ENCODE results near the gene NDUFS1. TPM values are rescaled to one million over a fixed set of nuclear protein-coding genes. Genes with fewer than 3 reads are reported as not detected.
"Not testable (repeated sequence)": the region's sequence is repeated elsewhere in the genome, so short reads cannot be mapped to it uniquely, and the experiment has no call there.

Gene NDUFS1
- total and polyA plus RNA-seq, 10 donors = 9.0 to 93.6 (median 65.2) TPM

- no peak for DNase-seq
- Histone ChIP-seq H3K36me3 (no peaks in the 10 kb centered on the region), H3K4me3 (no peak overlapping the region), H3K9me3 (no peaks in the 10 kb centered on the region), H3K27ac (no peak overlapping the region), H3K27me3 (replicated peaks in 1 of 7) (no peaks in the 10 kb centered on the region), H3K4me1 (peaks cover 8 to 87% (median 35%) of the 10 kb centered on the region in 6 donors)
- WGBS, 5 donors = 75 to 90% (median 79%) methylated on average over 9 of the region's 9 CpGs
- TF ChIP-seq POLR2A (IDR thresholded peaks at IDR 0.05) (no peak), POLR2AphosphoS5 (IDR thresholded peaks at IDR 0.05) (no peak)
- TF ChIP-seq, protein P1, sequence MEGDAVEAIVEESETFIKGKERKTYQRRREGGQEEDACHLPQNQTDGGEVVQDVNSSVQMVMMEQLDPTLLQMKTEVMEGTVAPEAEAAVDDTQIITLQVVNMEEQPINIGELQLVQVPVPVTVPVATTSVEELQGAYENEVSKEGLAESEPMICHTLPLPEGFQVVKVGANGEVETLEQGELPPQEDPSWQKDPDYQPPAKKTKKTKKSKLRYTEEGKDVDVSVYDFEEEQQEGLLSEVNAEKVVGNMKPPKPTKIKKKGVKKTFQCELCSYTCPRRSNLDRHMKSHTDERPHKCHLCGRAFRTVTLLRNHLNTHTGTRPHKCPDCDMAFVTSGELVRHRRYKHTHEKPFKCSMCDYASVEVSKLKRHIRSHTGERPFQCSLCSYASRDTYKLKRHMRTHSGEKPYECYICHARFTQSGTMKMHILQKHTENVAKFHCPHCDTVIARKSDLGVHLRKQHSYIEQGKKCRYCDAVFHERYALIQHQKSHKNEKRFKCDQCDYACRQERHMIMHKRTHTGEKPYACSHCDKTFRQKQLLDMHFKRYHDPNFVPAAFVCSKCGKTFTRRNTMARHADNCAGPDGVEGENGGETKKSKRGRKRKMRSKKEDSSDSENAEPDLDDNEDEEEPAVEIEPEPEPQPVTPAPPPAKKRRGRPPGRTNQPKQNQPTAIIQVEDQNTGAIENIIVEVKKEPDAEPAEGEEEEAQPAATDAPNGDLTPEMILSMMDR (IDR thresholded peaks at IDR 0.05 in 8 of 11, conservative IDR thresholded peaks at IDR 0.05 in 3 of 11) = no peak
- intact Hi-C loops (cut with DNase I; ENCODE audit: low total_unique reads) = loop anchor here (10.0 kb wide), 1 partner anchor 75 kb away; the partner anchor contains the start of genes EEF1B2 and NDUFS1
Observed at GRCh38 chr2:206079699-206080465, 79.4 kb downstream of the NDUFS1 start.

DNA sequence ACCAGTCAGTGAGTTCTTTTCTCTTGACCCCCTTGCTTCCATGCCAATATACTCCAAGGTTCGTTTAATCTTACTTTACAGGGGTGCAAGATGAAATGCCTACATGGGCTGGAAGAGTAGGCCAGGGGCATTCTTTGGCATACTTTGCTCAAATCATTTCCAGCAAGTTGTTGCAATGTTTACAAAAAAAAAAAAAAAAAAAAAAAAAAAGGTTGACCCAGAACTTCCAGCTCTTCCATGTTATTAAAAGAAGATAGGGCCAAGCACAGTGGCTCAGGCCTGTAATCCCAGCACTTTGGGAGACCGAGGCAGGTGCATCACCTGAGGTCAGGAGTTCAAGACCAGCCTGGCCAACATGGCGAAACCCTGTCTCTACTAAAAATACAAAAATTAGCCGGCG lies 81.4 kb downstream of the NDUFS1 start:
- intact Hi-C loops (cut with DNase I; ENCODE audit: low total_unique reads); H3K9me3 ChIP-seq; H3K27me3 ChIP-seq (replicated peaks in 1 of 7); DNase-seq; H3K27ac ChIP-seq; H3K4me3 ChIP-seq: not testable (repeated sequence)
- Histone ChIP-seq H3K36me3 (peaks cover 0 to 14% (median 0%) of the 10 kb centered on the region in 6 donors), H3K4me1 (peaks cover 0 to 84% (median 34%) of the 10 kb centered on the region in 6 donors)
- WGBS, 5 donors = 90 to 93% (median 92%) methylated on average over 5 of the region's 5 CpGs

- WGBS, 5 donors = 93 to 100% (median 97%) methylated on average over 1 of the region's 1 CpG
- Histone ChIP-seq H3K4me1 (peaks cover 0 to 69% (median 30%) of the 10 kb centered on the region in 6 donors), H3K36me3 (peaks cover 0 to 17% (median 0%) of the 10 kb centered on the region in 6 donors), H3K27me3 (replicated peaks in 1 of 7) (no peaks in the 10 kb centered on the region), H3K9me3 (no peaks in the 10 kb centered on the region), H3K27ac (no peak overlapping the region), H3K4me3 (no peak overlapping the region)
- intact Hi-C loops (cut with DNase I; ENCODE audit: low total_unique reads) = no loop called here
- DNase-seq = no peak
- TF ChIP-seq, protein P1 (IDR thresholded peaks at IDR 0.05 in 8 of 11, conservative IDR thresholded peaks at IDR 0.05 in 3 of 11) = no peak
- no peak for TF ChIP-seq POLR2A (IDR thresholded peaks at IDR 0.05)
- TF ChIP-seq POLR2AphosphoS5 (IDR thresholded peaks at IDR 0.05) = no peak
Observed at GRCh38 chr2:206075113-206075512, 84.1 kb downstream of the NDUFS1 start.

- intact Hi-C loops (cut with DNase I; ENCODE audit: low total_unique reads) = no loop called here
- DNase-seq = no peak
- WGBS, 5 donors = 56 to 88% (median 76%) methylated on average over 1 of the region's 1 CpG
- peaks cover 0 to 22% (median 0%) of the 10 kb centered on the region in 6 donors for H3K36me3 ChIP-seq
- peak overlapping the region in 2 of 8 donors; percentile 7 to 26 for H3K27ac ChIP-seq
- H3K4me1 ChIP-seq = peaks cover 0 to 39% (median 20%) of the 10 kb centered on the region in 6 donors
- TF ChIP-seq, protein P1 (IDR thresholded peaks at IDR 0.05 in 8 of 11, conservative IDR thresholded peaks at IDR 0.05 in 3 of 11) = no peak
- TF ChIP-seq POLR2AphosphoS5 (IDR thresholded peaks at IDR 0.05) (no peak), POLR2A (IDR thresholded peaks at IDR 0.05) (no peak)
- no peaks in the 10 kb centered on the region for H3K9me3 ChIP-seq
- no peak overlapping the region for H3K4me3 ChIP-seq
- H3K27me3 ChIP-seq (replicated peaks in 1 of 7) = no peaks in the 10 kb centered on the region
Observed at GRCh38 chr2:206071807-206072206, 87.4 kb downstream of the NDUFS1 start.
